HG03095 (cell line): ENCODE results near the gene ASB6.

Experiments used
- ATAC-seq: cut with Tn5 transposase; IDR thresholded peaks from one replicate; pipeline ENCODE4 v1.9.1; 2021; ENCODE audit warnings: moderate library complexity; ENCODE audit not compliant: unreplicated experiment

The ASB6 gene

DNA sequence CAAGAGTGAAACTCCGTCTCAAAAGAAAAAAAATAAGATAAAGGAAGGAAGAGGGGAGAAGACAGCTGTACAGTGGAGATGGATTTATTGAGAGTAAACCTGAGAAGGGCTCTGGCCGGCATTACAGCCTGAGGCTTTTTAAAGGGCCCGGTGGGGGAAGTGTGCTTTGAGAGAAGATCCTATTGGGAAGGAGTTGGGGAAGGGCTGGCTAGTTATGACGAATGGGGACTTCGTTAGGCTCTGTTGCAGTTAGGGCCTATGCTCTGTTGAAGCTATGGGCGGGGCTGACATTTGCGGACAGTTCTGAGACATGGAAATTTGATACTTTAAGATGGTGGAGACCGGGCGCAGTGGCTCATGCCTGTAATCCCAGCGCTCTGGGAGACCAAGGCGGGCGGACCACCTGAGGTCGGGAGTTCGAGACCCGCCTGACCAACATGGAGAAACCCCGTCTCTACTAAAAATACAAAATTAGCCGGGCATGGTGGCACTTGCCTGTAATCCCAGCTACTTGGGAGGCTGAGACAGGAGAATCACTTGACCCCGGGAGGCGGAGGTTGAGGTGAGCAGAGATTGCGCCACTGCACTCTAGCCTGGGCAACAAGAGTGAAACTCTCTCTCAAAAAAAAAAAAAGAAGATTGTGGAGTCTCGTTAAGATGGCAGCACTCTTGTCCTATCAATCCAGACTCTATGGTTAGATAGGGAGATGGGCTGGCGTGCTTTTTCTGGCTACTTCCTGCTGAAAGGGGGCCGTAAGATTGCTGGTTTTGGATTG is 54.3 kb downstream of the ASB6 start:
- ATAC-seq, result no peak

DNA sequence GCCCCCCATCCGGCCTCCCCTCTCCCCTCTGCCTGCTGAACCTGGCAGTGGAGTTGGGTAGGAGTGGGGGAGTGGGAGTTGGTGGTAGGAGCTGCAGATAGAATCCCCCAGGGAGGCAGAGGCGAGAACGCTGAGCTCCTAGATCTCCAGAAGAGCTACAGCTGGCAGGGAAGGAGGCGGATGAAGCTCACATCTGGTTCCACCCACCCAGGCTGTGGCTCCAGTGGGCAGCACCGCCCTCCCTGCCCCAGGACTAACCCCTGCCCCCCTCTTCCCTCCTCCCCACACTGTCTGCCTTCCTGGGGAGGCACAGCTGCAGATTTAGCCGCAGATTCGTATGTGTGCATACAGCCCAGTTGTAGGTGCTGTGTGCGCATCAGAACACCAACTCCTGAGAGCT is 55.3 kb downstream of the ASB6 start:
- ATAC-seq, result no peak

DNA sequence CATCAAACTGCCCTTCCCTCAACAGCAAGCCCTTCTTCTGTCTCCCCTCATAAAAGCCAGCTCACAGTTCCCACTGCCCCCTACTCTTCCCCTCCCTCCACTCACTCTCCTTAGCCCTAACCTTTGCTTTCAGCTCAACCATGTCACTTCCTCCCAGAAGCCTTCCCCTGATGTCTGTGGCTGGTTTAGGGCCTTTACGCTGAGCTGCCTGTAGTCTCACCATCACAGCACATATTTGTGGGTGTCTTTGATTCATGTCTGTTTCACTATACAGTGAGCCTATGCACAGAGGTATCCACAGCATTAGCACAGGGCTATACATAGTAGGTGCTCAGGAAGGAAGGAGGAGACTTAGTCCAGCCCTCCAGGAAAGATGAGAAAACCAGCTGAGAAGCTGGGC is 55.7 kb downstream of the ASB6 start:
- no peak for ATAC-seq

- ATAC-seq, result no peak
Measured at GRCh38 chr9:129585352-129585751, 56.6 kb downstream of the ASB6 start.
